Glutamatergic neuron (in vitro differentiated cells): ENCODE results near the gene CRACDL. TPM values are rescaled to one million over a fixed set of nuclear protein-coding genes. Genes with fewer than 3 reads are reported as not detected.

Experiments
- DNase-seq: peaks from one replicate; pipeline ENCODE4 v3.0.0; 2022
- H3K27ac Mint-ChIP-seq: one replicate; pipeline ENCODE4 v1.8.0; 2020; ENCODE audit warnings: mild to moderate bottlenecking, mixed read lengths, inconsistent platforms; ENCODE audit not compliant: unreplicated experiment
- H3K27me3 Mint-ChIP-seq: one replicate; pipeline ENCODE4 v1.8.0; 2020; ENCODE audit warnings: mild to moderate bottlenecking, moderate library complexity, mixed read lengths, inconsistent platforms; ENCODE audit not compliant: unreplicated experiment
- H3K36me3 Mint-ChIP-seq: one replicate; pipeline ENCODE4 v1.8.0; 2020; ENCODE audit warnings: mild to moderate bottlenecking, mixed read lengths, inconsistent platforms; ENCODE audit not compliant: unreplicated experiment
- H3K4me1 Mint-ChIP-seq: one replicate; pipeline ENCODE4 v1.8.0; 2020; ENCODE audit warnings: mild to moderate bottlenecking, low read depth, mixed read lengths, inconsistent platforms; ENCODE audit not compliant: unreplicated experiment
- H3K4me3 Mint-ChIP-seq: one replicate; pipeline ENCODE4 v1.8.0; 2020; ENCODE audit warnings: mild to moderate bottlenecking, mixed read lengths, inconsistent platforms; ENCODE audit not compliant: unreplicated experiment
- H3K9me3 Mint-ChIP-seq: one replicate; pipeline ENCODE4 v1.8.0; 2020; ENCODE audit warnings: mild to moderate bottlenecking, moderate library complexity, mixed read lengths, inconsistent platforms; ENCODE audit not compliant: unreplicated experiment
- CTCF ChIP-seq: fragments of 200-600 bp; sonication (generic); IDR thresholded peaks from one replicate; pipeline ENCODE4 v1.5.0; 2021; ENCODE audit not compliant: partially characterized antibody, unreplicated experiment
- total RNA-seq: library from RNA; stranded (reverse); fragmentation: NEBNext Ultra II Directional; extraction: Animal tissue kit (Norgen Biotek cat#: 25700); gene quantifications from one replicate; pipeline ENCODE4 v1.2.1, GENCODE V29; 2021; ENCODE audit not compliant: unreplicated experiment

Gene CRACDL
- total RNA-seq, 1 donor from 2014 or later: 2.1 TPM

GRCh38 chr2:98846041-98846440, 90.0 kb downstream of the CRACDL start:
- DNase-seq: no peak
- Mint-ChIP-seq H3K4me1 (no peaks in the 10 kb centered on the region), H3K27me3 (no peaks in the 10 kb centered on the region), H3K27ac (no peak overlapping the region), H3K36me3 (no peaks in the 10 kb centered on the region), H3K9me3 (peaks cover 1% of the 10 kb centered on the region), H3K4me3 (no peak overlapping the region)
- TF ChIP-seq CTCF: no peak

GRCh38 chr2:98842136-98842535, 93.9 kb downstream of the CRACDL start:
- no peak for DNase-seq
- Mint-ChIP-seq H3K27me3 (no peaks in the 10 kb centered on the region), H3K4me3 (no peak overlapping the region), H3K27ac (no peak overlapping the region), H3K4me1 (peaks cover 8% of the 10 kb centered on the region), H3K9me3 (peaks cover 1% of the 10 kb centered on the region), H3K36me3 (no peaks in the 10 kb centered on the region)
- TF ChIP-seq CTCF: no peak

GRCh38 chr2:98839292-98839691, 96.7 kb downstream of the CRACDL start:
- Mint-ChIP-seq H3K27me3 (peaks cover 2% of the 10 kb centered on the region), H3K4me1 (peaks cover 27% of the 10 kb centered on the region), H3K36me3 (no peaks in the 10 kb centered on the region), H3K27ac (no peak overlapping the region), H3K4me3 (no peak overlapping the region), H3K9me3 (peaks cover 10% of the 10 kb centered on the region)
- no peak for DNase-seq
- no peak for TF ChIP-seq CTCF

- H3K27me3 Mint-ChIP-seq: peaks cover 4% of the 10 kb centered on the region
- peak; percentile 51 for DNase-seq
- peaks cover 13% of the 10 kb centered on the region for H3K9me3 Mint-ChIP-seq
- peak overlapping the region; percentile 99 for H3K27ac Mint-ChIP-seq
- H3K4me3 Mint-ChIP-seq: peak overlapping the region; percentile 44
- no peak for TF ChIP-seq CTCF
- H3K36me3 Mint-ChIP-seq: no peaks in the 10 kb centered on the region
- H3K4me1 Mint-ChIP-seq: peaks cover 42% of the 10 kb centered on the region
These were observed 100.1 kb downstream of the CRACDL start for GRCh38 chr2:98835831-98836385.

DNA sequence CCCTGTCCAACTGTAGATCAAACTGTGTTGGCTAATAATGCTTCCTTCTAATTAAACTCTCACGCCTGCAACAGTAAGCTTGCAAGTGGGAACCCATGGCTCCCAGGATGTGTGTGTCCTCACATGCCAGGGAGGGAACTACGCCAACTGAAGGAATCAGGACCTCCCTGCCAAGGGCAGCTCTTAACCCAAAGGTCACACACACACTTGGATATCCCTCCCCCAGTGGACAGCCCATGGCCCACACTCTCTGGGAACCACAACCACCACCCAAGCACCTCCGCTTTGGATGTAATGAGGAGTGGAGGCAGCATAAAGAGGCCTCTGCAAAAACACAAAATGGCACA, 102.1 kb downstream of the CRACDL start:
- peak overlapping the region; percentile 22 for H3K27ac Mint-ChIP-seq
- peaks cover 13% of the 10 kb centered on the region for H3K9me3 Mint-ChIP-seq
- peaks cover 4% of the 10 kb centered on the region for H3K27me3 Mint-ChIP-seq
- TF ChIP-seq CTCF: no peak
- DNase-seq: no peak
- no peaks in the 10 kb centered on the region for H3K36me3 Mint-ChIP-seq
- peaks cover 43% of the 10 kb centered on the region for H3K4me1 Mint-ChIP-seq
- no peak overlapping the region for H3K4me3 Mint-ChIP-seq
